ENCODE results near the gene KANSL1L.

- TF ChIP-seq EZH2phosphoT487 (IDR thresholded peaks at IDR 0.05; ENCODE audit: low read depth, severe bottlenecking, unreplicated experiment): no peak
- TF ChIP-seq CTCF (IDR thresholded peaks at IDR 0.05; ENCODE audit: poor library complexity): no peak
These were observed 186.9 kb downstream of the KANSL1L start for GRCh38 chr2:209984291-209984690.
